Measurements from ENCODE around the gene PDE6D.

The PDE6D gene

GRCh38 chr2:231786177-231786916 lies 5.3 kb upstream of the PDE6D start, which contains the start of gene COPS7B (continued):
- TF ChIP-seq, protein P1, sequence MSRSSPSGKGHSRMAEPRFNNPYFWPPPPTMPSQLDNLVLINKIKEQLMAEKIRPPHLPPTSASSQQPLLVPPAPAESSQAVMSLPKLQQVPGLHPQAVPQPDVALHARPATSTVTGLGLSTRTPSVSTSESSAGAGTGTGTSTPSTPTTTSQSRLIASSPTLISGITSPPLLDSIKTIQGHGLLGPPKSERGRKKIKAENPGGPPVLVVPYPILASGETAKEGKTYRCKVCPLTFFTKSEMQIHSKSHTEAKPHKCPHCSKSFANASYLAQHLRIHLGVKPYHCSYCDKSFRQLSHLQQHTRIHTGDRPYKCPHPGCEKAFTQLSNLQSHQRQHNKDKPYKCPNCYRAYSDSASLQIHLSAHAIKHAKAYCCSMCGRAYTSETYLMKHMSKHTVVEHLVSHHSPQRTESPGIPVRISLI (tag by site-specific recombination; IDR thresholded peaks at IDR 0.05): no peak
- peak; percentile 77; the same call in 1 of the 2 replicates for TF ChIP-seq KLF7 (tag by site-specific recombination; IDR thresholded peaks at IDR 0.05; ENCODE audit: borderline replicate concordance)
- no peak for TF ChIP-seq ZNF404 (tag by site-specific recombination; IDR thresholded peaks at IDR 0.05)
- TF ChIP-seq ZNF416 (tag by site-specific recombination; IDR thresholded peaks at IDR 0.05): no peak
- TF ChIP-seq ZNF513 (tag by site-specific recombination; IDR thresholded peaks at IDR 0.05): peak; percentile 55; the same call in 1 of the 2 replicates
- no peak for TF ChIP-seq RBAK (tag by site-specific recombination; IDR thresholded peaks at IDR 0.05)
- TF ChIP-seq ZSCAN18 (tag by site-specific recombination; IDR thresholded peaks at IDR 0.05): peak; percentile 95
- TF ChIP-seq ZNF449 (tag by site-specific recombination; IDR thresholded peaks at IDR 0.05): peak; percentile 60; the same call in 1 of the 2 replicates

GRCh38 chr2:231785822-231786176 lies 4.7 kb upstream of the PDE6D start:
- CTCF ChIA-PET: interaction anchor here (0.5 to 3.2 kb wide), 9 partner anchors 8 to 301 kb away, joined by 3 to 20 read pairs (median 4); no protein-coding TSS in a partner anchor
- no peaks in the 10 kb centered on the region for H3K9me3 ChIP-seq (ENCODE audit: control insufficient read depth, insufficient read depth, low read depth, low read length)
- H3K36me3 ChIP-seq (ENCODE audit: control insufficient read depth in 2 of 2, insufficient read depth in 1 of 2, low read length in 2 of 2): peaks cover 0 to 23% of the 10 kb centered on the region in 2 experiments; a peak in 2 of 3 replicates
- H3K4me3 ChIP-seq (ENCODE audit: low read depth, low read length): peak overlapping the region; percentile 88
- TF ChIP-seq, protein P2, sequence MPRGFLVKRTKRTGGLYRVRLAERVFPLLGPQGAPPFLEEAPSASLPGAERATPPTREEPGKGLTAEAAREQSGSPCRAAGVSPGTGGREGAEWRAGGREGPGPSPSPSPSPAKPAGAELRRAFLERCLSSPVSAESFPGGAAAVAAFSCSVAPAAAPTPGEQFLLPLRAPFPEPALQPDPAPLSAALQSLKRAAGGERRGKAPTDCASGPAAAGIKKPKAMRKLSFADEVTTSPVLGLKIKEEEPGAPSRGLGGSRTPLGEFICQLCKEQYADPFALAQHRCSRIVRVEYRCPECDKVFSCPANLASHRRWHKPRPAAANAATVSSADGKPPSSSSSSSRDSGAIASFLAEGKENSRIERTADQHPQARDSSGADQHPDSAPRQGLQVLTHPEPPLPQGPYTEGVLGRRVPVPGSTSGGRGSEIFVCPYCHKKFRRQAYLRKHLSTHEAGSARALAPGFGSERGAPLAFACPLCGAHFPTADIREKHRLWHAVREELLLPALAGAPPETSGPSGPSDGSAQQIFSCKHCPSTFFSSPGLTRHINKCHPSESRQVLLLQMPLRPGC (tag by site-specific recombination; IDR thresholded peaks at IDR 0.05): no peak
- TF ChIP-seq ZNF280C (tag by site-specific recombination; IDR thresholded peaks at IDR 0.05): no peak
- TF ChIP-seq KLF9 (tag by site-specific recombination; IDR thresholded peaks at IDR 0.05; ENCODE audit: low read depth): no peak
- no peak for TF ChIP-seq ZBTB44 (tag by site-specific recombination; IDR thresholded peaks at IDR 0.05)
- TF ChIP-seq, protein P3, sequence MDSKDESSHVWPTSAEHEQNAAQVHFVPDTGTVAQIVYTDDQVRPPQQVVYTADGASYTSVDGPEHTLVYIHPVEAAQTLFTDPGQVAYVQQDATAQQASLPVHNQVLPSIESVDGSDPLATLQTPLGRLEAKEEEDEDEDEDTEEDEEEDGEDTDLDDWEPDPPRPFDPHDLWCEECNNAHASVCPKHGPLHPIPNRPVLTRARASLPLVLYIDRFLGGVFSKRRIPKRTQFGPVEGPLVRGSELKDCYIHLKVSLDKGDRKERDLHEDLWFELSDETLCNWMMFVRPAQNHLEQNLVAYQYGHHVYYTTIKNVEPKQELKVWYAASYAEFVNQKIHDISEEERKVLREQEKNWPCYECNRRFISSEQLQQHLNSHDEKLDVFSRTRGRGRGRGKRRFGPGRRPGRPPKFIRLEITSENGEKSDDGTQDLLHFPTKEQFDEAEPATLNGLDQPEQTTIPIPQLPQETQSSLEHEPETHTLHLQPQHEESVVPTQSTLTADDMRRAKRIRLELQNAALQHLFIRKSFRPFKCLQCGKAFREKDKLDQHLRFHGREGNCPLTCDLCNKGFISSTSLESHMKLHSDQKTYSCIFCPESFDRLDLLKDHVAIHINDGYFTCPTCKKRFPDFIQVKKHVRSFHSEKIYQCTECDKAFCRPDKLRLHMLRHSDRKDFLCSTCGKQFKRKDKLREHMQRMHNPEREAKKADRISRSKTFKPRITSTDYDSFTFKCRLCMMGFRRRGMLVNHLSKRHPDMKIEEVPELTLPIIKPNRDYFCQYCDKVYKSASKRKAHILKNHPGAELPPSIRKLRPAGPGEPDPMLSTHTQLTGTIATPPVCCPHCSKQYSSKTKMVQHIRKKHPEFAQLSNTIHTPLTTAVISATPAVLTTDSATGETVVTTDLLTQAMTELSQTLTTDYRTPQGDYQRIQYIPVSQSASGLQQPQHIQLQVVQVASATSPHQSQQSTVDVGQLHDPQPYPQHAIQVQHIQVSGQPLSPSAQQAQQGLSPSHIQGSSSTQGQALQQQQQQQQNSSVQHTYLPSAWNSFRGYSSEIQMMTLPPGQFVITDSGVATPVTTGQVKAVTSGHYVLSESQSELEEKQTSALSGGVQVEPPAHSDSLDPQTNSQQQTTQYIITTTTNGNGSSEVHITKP (tag by site-specific recombination; IDR thresholded peaks at IDR 0.05): no peak
- TF ChIP-seq ZNF302 (tag by site-specific recombination; IDR thresholded peaks at IDR 0.05; ENCODE audit: low read depth): no peak
- H3K4me1 ChIP-seq (ENCODE audit: control insufficient read depth, insufficient read depth, low read length): peaks cover 8% of the 10 kb centered on the region; the same call in 1 of the 2 replicates
- POLR2A ChIA-PET: interaction anchor here (1.2 to 2.1 kb wide), 4 partner anchors 10 to 79 kb away, joined by 4 to 8 read pairs (median 6); partner anchors contain the start of gene PTMA
- peak overlapping the region; percentile 56 for H3K27ac ChIP-seq (ENCODE audit: extremely low read depth, low read depth, low read length)

All from HEK293 (cell line).